Memory B cell (primary cell): ENCODE results near the gene SETSIP.
"Not testable (repeated sequence)": the region's sequence is repeated elsewhere in the genome, so short reads cannot be mapped to it uniquely, and the experiment has no call there.

Experiments used
- ATAC-seq: fragments of 150-1000 bp; cut with Tn5 transposase; 2 replicates; pipeline ENCODE4 v1.10.0; 2021; ENCODE audit warnings: low read depth, mild to moderate bottlenecking, moderate library complexity
- DNase-seq, 2 donors: peaks; one replicate each; pipeline ENCODE4 v3.0.0; 2022; ENCODE audit warnings: low spot score in 2 of 2
- H3K27ac Mint-ChIP-seq: one replicate; pipeline ENCODE4 v1.8.0; 2022; ENCODE audit warnings: mild to moderate bottlenecking, moderate library complexity, mixed read lengths
- H3K27me3 Mint-ChIP-seq: one replicate; pipeline ENCODE4 v1.8.0; 2022; ENCODE audit warnings: mixed read lengths
- H3K36me3 Mint-ChIP-seq: one replicate; pipeline ENCODE4 v1.8.0; 2022; ENCODE audit warnings: mild to moderate bottlenecking, mixed read lengths
- H3K4me1 Mint-ChIP-seq: one replicate; pipeline ENCODE4 v1.8.0; 2022; ENCODE audit warnings: mixed read lengths
- H3K4me3 Mint-ChIP-seq: one replicate; pipeline ENCODE4 v1.8.0; 2022; ENCODE audit warnings: mild to moderate bottlenecking, moderate library complexity, mixed read lengths
- H3K9me3 Mint-ChIP-seq: one replicate; pipeline ENCODE4 v1.8.0; 2022; ENCODE audit warnings: mixed read lengths

The SETSIP gene

DNA sequence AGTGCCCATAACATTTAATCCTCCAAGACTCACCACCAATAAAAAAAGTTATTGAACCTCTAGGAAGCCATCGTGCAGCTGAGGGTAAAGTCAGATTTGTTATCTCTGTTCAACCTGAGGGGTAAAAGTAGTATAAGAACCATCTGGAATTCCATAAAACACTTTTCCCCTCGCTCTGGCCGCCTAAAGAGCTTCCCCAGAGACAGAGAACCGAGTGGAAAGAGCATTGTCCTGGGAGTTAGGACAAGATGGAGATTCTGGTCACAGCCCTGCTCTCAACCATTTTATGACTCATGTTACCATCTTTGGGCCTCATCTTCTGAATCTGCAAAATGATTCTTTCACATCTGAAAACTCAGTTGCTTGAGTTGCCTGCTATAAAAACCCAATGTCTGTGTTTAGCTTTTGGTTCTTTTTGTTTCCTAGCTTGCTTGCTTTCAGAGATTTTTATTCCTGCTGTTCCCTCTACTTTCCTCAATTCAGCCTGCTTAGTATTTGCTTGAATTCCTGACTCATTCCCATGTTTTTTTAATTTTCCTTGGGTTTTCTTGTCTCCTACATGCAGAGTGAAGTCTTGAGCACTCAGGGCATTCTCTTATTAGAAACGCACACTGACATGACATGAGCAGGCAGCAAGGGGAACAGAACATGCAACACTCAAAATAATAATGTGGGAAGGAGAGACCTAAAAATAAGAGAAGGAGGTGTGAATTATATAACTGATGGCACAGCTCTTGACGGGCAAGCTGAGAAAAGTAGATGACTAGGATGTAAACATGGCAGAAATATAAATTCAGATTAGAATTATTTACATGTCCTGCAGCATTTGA is 43.7 kb downstream of the SETSIP start:
- peaks cover 19% of the 10 kb centered on the region for H3K27me3 Mint-ChIP-seq
- H3K36me3 Mint-ChIP-seq, result no peaks in the 10 kb centered on the region
- no peak overlapping the region for H3K4me3 Mint-ChIP-seq
- DNase-seq, result no peak
- H3K27ac Mint-ChIP-seq, result no peak overlapping the region
- no peaks in the 10 kb centered on the region for H3K9me3 Mint-ChIP-seq
- no peak for ATAC-seq
- peaks cover 3% of the 10 kb centered on the region for H3K4me1 Mint-ChIP-seq

DNA sequence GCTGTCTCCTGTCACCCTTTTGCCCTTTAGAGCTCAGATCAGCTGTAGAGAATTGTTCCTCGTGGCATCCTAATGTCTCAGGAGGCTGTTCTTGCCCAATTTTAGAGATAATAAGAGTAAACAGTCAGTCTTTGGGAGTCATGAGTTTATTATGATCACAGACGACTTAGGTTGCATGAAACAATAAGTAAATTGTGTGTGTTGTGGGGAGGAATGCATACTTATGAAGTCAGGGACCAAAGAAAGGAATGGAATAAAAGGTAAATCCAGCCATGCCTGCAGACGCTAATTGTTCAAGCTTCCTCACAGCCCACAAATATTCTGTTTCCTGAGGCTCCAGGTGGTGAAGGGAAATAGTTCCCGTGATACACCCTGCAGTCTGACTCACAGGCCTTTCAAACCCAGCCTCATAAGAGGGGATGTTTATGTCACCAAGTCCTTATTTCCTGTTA is 44.5 kb downstream of the SETSIP start:
- DNase-seq, result no peak
- ATAC-seq, result no peak
- peaks cover 3% of the 10 kb centered on the region for H3K4me1 Mint-ChIP-seq
- H3K9me3 Mint-ChIP-seq, result no peaks in the 10 kb centered on the region
- peak overlapping the region; percentile 46 for H3K4me3 Mint-ChIP-seq
- no peak overlapping the region for H3K27ac Mint-ChIP-seq
- H3K36me3 Mint-ChIP-seq, result no peaks in the 10 kb centered on the region
- peaks cover 17% of the 10 kb centered on the region for H3K27me3 Mint-ChIP-seq

DNA sequence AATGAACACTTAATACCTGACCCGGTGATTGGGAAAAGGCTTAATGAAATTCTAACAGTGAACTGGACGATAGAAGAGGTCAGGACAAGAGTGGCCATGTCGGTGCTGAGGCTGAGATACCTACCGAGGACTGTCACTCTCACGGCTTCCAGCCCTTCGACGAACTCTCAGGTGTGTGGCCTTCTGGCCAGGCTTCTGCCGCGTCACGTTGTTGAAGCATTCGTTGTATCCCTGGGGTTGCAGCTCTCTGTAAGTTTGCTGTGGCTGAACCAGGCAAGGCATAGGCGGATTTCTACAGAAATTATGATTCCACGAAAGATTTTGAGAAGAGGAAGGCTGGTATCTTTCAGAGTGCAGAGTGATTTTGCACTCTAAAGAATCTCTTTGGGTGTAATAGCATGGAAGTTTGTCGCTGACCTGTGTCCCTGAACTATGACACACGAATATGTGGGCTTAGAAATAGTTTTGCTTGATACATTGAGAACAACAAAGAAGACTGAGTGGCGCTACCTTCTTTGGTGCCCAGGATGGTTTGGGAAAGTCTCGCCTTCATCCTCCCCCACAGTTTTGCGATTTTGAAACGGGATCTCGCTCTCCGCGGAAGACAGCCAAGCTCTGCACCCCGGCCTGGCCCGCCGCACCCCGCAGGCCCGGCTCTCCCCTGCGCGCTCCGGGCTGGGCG is 45.8 kb downstream of the SETSIP start:
- Mint-ChIP-seq H3K4me1 (peaks cover 3% of the 10 kb centered on the region), H3K9me3 (no peaks in the 10 kb centered on the region), H3K4me3 (peak overlapping the region; percentile 4), H3K36me3 (no peaks in the 10 kb centered on the region), H3K27ac (no peak overlapping the region), H3K27me3 (peaks cover 15% of the 10 kb centered on the region)
- ATAC-seq (no peak), DNase-seq (no peak)

DNA sequence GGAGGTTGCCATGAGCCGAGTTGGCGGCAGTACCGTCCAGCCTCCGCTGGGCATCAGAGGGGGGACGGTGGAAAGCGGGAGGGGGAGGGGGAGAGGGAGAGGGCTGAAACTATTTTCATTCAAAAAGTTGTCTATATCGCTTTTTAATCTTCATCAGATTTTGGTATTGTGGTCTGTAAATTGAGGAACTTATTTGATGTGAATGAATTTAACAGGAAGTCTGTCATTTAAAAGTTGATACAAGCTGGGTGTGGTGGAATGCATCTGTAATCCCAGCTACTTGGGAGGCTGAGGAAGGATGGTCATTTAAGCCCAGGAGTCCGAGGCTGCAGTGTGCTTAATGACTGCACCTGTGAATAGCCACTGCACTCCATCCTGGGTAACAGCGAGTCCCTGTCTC is 48.4 kb downstream of the SETSIP start:
- ATAC-seq, result no peak
- peaks cover 1% of the 10 kb centered on the region for H3K9me3 Mint-ChIP-seq
- peaks cover 18% of the 10 kb centered on the region for H3K27me3 Mint-ChIP-seq
- peaks cover 3% of the 10 kb centered on the region for H3K4me1 Mint-ChIP-seq
- no peak overlapping the region for H3K27ac Mint-ChIP-seq
- no peaks in the 10 kb centered on the region for H3K36me3 Mint-ChIP-seq
- no peak overlapping the region for H3K4me3 Mint-ChIP-seq
- no peak for DNase-seq

DNA sequence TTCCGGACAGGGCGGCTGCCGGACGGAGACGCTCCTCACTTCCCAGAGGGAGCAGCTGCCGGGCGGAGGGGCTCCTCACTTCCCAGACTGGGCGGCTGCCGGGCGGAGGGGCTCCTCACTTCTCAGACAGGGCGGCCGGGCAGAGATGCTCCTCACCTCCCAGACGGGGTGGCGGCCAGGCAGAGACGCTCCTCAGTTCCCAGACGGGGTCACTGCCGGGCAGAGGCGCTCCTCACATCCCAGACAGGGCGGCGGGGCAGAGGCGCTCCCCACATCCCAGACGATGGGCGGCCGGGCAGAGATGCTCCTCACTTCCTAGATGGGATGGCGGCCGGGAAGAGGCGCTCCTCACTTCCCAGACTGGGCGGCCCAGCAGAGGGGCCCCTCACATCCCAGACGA is 49.2 kb downstream of the SETSIP start:
- peaks cover 15% of the 10 kb centered on the region for H3K27me3 Mint-ChIP-seq
- not testable (repeated sequence) for H3K36me3 Mint-ChIP-seq, ATAC-seq, H3K4me3 Mint-ChIP-seq, DNase-seq, H3K27ac Mint-ChIP-seq, H3K4me1 Mint-ChIP-seq, H3K9me3 Mint-ChIP-seq
